Activated CD8-positive, alpha-beta memory T cell treated with anti-CD3 and anti-CD28 coated beads for 4 hours (primary cell): ENCODE data around the gene CGREF1.
"Not testable (repeated sequence)": the region's sequence is repeated elsewhere in the genome, so short reads cannot be mapped to it uniquely, and the experiment has no call there.

Source experiments
- DNase-seq, 2 donors: peaks; one replicate each; pipeline ENCODE4 v3.0.0-alpha.2; 2020; ENCODE audit warnings: low read depth in 2 of 2

The CGREF1 gene

GRCh38 chr2:27088634-27089033 is 30.3 kb downstream of the CGREF1 start:
- DNase-seq = no peak

GRCh38 chr2:27087823-27088410 is 31.0 kb downstream of the CGREF1 start:
- DNase-seq = no peak

DNA sequence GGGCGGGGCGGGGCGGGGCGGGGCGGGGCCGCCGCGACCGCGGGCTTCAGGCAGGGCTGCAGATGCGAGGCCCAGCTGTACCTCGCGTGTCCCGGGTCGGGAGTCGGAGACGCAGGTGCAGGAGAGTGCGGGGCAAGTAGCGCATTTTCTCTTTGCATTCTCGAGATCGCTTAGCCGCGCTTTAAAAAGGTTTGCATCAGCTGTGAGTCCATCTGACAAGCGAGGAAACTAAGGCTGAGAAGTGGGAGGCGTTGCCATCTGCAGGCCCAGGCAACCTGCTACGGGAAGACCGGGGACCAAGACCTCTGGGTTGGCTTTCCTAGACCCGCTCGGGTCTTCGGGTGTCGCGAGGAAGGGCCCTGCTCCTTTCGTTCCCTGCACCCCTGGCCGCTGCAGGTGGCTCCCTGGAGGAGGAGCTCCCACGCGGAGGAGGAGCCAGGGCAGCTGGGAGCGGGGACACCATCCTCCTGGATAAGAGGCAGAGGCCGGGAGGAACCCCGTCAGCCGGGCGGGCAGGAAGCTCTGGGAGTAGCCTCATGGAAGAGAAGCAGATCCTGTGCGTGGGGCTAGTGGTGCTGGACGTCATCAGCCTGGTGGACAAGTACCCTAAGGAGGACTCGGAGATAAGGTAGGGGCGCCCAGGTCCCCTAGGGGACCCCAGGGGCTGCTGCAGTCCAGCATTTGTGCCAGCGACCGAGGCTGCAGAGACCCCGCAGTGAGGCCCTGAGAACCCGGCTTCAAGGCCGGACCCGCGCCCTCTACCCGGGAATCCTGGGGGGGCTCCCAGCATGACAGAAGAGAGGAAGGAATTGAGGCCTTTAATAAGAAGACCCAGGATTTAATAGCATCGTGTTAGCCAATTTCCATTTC is 32.0 kb downstream of the CGREF1 start, which contains the start of gene KHK:
Gene KHK, plus strand, starts transcription at position 49 of the 870 bp plus-strand sequence. Its CDS starts 488 bp downstream, at position 537.
- no peak for DNase-seq

- DNase-seq = peak; percentile 93 to 97
Observed at GRCh38 chr2:27086090-27086723, 32.7 kb downstream of the CGREF1 start.

DNA sequence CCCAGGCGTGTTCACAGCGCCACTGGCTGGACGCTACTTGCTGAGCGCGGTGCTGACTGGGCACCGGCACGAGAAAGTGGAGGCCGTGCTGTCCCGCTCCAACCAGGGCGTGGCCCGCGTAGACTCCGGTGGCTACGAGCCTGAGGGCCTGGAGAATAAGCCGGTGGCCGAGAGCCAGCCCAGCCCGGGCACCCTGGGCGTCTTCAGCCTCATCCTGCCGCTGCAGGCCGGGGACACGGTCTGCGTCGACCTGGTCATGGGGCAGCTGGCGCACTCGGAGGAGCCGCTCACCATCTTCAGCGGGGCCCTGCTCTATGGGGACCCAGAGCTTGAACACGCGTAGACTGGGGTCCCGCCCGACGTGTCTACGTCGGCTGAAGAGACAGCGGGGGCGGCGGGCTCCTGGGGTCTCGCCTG is 33.2 kb downstream of the CGREF1 start:
- DNase-seq = no peak

GRCh38 chr2:27085062-27085672 is 33.8 kb downstream of the CGREF1 start:
- no peak for DNase-seq

DNA sequence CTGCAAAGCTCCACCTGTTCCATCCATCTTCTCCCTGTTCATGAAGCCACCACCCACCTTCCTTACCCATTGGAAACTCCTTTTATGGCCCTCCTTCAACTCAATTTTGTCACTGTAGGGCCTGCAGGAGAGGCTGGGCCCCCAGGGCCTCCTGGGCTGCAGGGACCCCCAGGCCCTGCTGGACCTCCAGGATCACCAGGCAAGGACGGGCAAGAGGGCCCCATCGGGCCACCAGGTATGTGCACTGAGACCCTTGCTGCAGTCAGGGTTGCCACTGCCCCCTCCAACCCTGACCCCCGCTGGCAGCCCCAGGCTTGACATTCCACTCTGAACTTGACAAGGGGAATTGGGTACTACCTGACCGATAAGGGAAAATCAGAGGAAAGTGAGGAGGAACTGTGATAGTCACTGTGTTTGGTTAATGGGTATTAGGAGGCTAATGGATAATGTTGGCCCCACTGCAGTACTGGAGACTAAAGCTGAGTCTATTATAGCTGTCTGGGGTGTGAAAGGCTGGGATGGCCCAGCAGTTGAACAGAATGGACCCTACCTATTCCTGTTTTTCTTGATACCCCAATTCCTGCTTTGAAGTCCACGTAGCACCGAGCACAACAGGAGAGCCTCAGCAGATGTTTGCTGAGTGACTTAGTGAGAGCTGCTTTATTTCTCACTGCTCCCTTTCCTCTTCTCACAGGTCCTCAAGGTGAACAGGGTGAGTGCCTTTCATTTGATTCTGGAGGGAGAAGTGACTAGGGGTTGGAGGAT is 34.4 kb downstream of the CGREF1 start:
- DNase-seq = no peak

GRCh38 chr2:27083410-27084296 is 35.3 kb downstream of the CGREF1 start:
- no peak for DNase-seq

- DNase-seq = no peak
Observed at GRCh38 chr2:27082773-27083409, 36.0 kb downstream of the CGREF1 start.

DNA sequence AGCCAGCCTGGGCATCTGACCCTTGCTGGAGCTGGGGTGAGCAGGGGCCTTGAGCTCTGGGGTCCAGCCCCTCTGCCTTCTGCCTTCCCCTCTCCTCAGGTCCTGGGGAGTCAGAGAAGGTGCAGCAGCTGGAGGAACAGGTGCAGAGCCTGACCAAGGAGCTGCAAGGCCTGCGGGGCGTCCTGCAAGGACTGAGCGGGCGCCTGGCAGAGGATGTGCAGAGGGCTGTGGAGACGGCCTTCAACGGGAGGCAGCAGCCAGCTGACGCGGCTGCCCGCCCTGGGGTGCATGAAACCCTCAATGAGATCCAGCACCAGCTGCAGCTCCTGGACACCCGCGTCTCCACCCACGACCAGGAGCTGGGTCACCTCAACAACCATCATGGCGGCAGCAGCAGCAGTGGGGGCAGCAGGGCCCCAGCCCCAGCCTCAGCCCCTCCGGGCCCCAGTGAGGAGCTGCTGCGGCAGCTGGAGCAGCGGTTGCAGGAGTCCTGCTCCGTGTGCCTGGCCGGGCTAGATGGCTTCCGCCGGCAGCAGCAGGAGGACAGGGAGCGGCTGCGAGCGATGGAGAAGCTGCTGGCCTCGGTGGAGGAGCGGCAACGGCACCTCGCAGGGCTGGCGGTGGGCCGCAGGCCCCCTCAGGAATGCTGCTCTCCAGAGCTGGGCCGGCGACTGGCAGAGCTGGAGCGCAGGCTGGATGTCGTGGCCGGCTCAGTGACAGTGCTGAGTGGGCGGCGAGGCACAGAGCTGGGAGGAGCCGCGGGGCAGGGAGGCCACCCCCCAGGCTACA is 36.8 kb downstream of the CGREF1 start:
- no peak for DNase-seq

DNA sequence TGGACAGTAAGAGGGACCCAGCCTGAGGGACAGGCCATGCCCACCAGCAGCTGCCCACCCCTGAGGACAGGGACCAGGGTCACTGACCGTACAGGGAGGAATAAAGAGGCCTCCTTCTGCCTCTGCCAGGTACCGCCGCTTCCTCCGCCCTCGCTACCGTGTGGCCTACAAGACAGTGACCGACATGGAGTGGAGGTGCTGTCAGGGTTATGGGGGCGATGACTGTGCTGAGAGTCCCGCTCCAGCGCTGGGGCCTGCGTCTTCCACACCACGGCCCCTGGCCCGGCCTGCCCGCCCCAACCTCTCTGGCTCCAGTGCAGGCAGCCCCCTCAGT is 38.4 kb downstream of the CGREF1 start:
- DNase-seq = no peak

DNA sequence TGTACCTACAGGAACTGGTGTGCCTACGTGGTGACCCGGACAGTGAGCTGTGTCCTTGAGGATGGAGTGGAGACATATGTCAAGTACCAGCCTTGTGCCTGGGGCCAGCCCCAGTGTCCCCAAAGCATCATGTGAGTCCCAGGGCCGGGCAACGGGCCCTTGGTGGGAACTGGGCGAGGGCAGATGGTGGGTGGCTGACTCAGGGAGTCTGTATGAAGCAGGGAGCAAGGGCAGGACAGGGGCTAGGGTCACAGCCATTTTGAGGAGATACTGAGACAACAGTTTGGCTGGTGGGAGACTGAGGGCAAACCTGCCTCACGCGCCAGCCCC is 38.8 kb downstream of the CGREF1 start:
- DNase-seq = no peak

GRCh38 chr2:27079233-27080139 is 39.4 kb downstream of the CGREF1 start:
- DNase-seq = no peak

DNA sequence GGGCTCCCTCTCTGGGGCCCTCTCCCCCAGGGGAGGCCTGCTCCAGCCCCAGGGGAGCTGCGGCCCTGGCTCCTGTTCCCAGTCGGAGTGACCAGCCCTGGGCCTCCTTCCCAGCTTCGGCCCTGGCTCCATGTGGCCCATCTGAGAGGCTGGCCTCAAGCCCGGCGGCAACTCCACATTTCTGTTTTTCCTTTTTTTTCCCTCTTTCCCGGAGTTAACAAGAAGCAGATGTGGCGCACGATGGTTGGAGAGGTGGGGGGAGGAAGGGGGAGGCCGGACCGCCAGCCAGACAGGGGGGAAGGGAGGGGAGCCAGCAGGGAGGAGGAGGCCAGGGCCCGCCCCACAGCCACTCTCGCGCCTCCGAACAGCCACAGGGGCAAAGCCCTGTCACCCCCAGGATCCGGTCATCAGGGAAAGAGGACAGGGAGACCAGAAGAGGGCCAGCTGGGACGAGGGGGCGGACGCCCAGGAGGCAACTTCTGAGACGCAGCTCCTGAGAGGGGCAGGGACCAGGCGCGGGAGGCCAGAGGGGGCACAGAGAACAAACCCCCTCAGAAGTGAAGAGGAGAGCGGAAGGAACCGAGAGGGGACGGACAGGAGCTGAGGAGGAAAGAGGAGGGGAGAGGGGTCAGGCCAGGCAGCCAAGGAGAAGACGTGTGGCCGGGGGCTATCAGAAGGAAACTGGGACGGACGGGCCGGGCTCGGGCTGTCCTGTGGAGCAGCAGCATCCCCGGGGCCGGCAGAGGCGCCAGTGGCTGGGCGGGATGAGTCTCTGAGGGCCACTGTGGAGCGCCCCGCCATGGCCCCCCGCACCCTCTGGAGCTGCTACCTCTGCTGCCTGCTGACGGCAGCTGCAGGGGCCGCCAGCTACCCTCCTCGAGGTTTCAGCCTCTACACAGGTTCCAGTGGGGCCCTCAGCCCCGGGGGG is 40.4 kb downstream of the CGREF1 start, which contains the start of gene EMILIN1:
Gene EMILIN1, plus strand, starts transcription at position 349 of the 928 bp plus-strand sequence. Its CDS starts 451 bp downstream, at position 800.
- DNase-seq = no peak

- DNase-seq = no peak
Observed at GRCh38 chr2:27077231-27077630, 41.7 kb downstream of the CGREF1 start.

GRCh38 chr2:27076323-27076722 is 42.6 kb downstream of the CGREF1 start:
- DNase-seq = no peak

GRCh38 chr2:27075566-27075871 is 43.4 kb downstream of the CGREF1 start:
- not testable (repeated sequence) for DNase-seq
